ENCODE results near the gene RGMB.
A peak's percentile ranks its signal among the peaks of the same experiment; 100 is the strongest.

DNA sequence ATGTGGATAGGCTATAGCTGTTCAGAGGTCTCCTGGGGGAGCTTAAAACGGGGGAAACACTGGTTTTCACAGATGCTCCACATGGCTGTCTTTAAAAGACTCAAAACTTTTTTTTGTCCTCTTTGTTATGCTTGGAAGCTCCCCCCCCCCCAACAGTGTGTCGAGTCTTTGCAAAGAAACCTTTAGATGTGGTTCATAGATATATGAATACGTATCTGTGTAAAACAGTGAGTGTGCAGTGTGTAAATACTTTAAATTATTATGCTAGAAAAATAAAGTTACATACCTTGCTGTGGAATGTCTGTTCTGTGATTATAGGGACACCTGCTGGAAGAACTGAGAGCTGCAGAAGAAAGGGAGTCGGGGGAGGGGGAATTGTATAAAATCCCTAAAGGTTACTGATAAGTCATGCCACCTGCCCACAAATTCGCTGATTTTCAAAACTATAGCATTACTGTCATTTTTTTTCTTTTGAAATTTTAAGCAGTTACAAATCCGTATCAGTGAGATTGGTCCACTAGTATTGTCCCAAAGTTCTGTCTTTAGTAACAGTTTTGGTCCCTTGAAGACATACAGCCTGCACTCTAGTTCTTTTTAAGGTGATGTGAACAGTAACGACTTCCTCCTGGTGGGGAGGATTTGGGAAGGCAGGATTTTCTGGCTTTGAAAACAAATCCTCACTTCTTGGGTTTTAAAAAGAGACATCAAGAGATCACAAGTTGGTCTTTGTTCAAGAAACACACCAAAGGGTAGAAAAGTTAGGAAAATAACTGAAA, 22.9 kb downstream of the RGMB start:
- TF ChIP-seq POLR2A (IDR thresholded peaks at IDR 0.05), result no peak
- TF ChIP-seq, protein P1, sequence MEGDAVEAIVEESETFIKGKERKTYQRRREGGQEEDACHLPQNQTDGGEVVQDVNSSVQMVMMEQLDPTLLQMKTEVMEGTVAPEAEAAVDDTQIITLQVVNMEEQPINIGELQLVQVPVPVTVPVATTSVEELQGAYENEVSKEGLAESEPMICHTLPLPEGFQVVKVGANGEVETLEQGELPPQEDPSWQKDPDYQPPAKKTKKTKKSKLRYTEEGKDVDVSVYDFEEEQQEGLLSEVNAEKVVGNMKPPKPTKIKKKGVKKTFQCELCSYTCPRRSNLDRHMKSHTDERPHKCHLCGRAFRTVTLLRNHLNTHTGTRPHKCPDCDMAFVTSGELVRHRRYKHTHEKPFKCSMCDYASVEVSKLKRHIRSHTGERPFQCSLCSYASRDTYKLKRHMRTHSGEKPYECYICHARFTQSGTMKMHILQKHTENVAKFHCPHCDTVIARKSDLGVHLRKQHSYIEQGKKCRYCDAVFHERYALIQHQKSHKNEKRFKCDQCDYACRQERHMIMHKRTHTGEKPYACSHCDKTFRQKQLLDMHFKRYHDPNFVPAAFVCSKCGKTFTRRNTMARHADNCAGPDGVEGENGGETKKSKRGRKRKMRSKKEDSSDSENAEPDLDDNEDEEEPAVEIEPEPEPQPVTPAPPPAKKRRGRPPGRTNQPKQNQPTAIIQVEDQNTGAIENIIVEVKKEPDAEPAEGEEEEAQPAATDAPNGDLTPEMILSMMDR (IDR thresholded peaks at IDR 0.05), result peak; percentile 52 to 65 (median 56)
